ENCODE results near the gene TSHZ2. TPM values are rescaled to one million over a fixed set of nuclear protein-coding genes. Genes with fewer than 3 reads are reported as not detected.

Gene TSHZ2
- total RNA-seq, 1 donor from 2014 or later: 12.6 TPM

GRCh38 chr20:53252002-53252401 is 279.8 kb downstream of the TSHZ2 start:
- TF ChIP-seq CTCF (IDR thresholded peaks at IDR 0.05): no peak

GRCh38 chr20:53253668-53254067 is 281.5 kb downstream of the TSHZ2 start:
- ATAC-seq: no peak
- no peak for DNase-seq
- no peaks in the 10 kb centered on the region for H3K4me1 ChIP-seq
- no peak for TF ChIP-seq CTCF (IDR thresholded peaks at IDR 0.05)
- intact Hi-C loops (cut with DNase I): no loop called here
- H3K36me3 ChIP-seq: no peaks in the 10 kb centered on the region
- no peak overlapping the region for H3K4me3 ChIP-seq
- no peaks in the 10 kb centered on the region for H3K9me3 ChIP-seq
- no peak overlapping the region for H3K27ac ChIP-seq
- no peaks in the 10 kb centered on the region for H3K27me3 ChIP-seq (ENCODE audit: low read depth)

More at GRCh38 chr20:53252002-53252401, 279.8 kb downstream of the TSHZ2 start:
- ATAC-seq: no peak
- Histone ChIP-seq H3K4me3 (no peak overlapping the region), H3K27ac (no peak overlapping the region), H3K36me3 (no peaks in the 10 kb centered on the region), H3K4me1 (no peaks in the 10 kb centered on the region), H3K9me3 (no peaks in the 10 kb centered on the region), H3K27me3 (ENCODE audit: low read depth) (no peaks in the 10 kb centered on the region)
- DNase-seq: no peak
- intact Hi-C loops (cut with DNase I): no loop called here

GRCh38 chr20:53255102-53255710 is 283.0 kb downstream of the TSHZ2 start:
- DNase-seq: no peak

GRCh38 chr20:53258741-53259140 is 286.6 kb downstream of the TSHZ2 start:
- Histone ChIP-seq H3K36me3 (no peaks in the 10 kb centered on the region), H3K9me3 (no peaks in the 10 kb centered on the region), H3K27me3 (ENCODE audit: low read depth) (no peaks in the 10 kb centered on the region), H3K27ac (no peak overlapping the region), H3K4me1 (no peaks in the 10 kb centered on the region), H3K4me3 (no peak overlapping the region)
- ATAC-seq (no peak), DNase-seq (no peak)
- no peak for TF ChIP-seq CTCF (IDR thresholded peaks at IDR 0.05)
- intact Hi-C loops (cut with DNase I): no loop called here

More at GRCh38 chr20:53255102-53255710, 283.0 kb downstream of the TSHZ2 start:
- Histone ChIP-seq H3K36me3 (no peaks in the 10 kb centered on the region), H3K9me3 (no peaks in the 10 kb centered on the region), H3K27ac (no peak overlapping the region), H3K27me3 (ENCODE audit: low read depth) (no peaks in the 10 kb centered on the region), H3K4me3 (no peak overlapping the region), H3K4me1 (no peaks in the 10 kb centered on the region)
- no peak for ATAC-seq
- intact Hi-C loops (cut with DNase I): no loop called here
- no peak for TF ChIP-seq CTCF (IDR thresholded peaks at IDR 0.05)

GRCh38 chr20:53260168-53260567 is 288.0 kb downstream of the TSHZ2 start:
- ATAC-seq (no peak), DNase-seq (no peak)
- Histone ChIP-seq H3K4me3 (no peak overlapping the region), H3K27me3 (ENCODE audit: low read depth) (no peaks in the 10 kb centered on the region), H3K9me3 (no peaks in the 10 kb centered on the region), H3K27ac (no peak overlapping the region), H3K36me3 (no peaks in the 10 kb centered on the region), H3K4me1 (no peaks in the 10 kb centered on the region)
- TF ChIP-seq CTCF (IDR thresholded peaks at IDR 0.05): no peak
- intact Hi-C loops (cut with DNase I): no loop called here
